GM19043 (cell line): ENCODE results near the gene ARMH1.

ENCODE experiments used
- ATAC-seq: cut with Tn5 transposase; IDR thresholded peaks from one replicate; pipeline ENCODE4 v1.9.1; 2021; ENCODE audit warnings: low read depth; ENCODE audit not compliant: unreplicated experiment

Gene ARMH1

DNA sequence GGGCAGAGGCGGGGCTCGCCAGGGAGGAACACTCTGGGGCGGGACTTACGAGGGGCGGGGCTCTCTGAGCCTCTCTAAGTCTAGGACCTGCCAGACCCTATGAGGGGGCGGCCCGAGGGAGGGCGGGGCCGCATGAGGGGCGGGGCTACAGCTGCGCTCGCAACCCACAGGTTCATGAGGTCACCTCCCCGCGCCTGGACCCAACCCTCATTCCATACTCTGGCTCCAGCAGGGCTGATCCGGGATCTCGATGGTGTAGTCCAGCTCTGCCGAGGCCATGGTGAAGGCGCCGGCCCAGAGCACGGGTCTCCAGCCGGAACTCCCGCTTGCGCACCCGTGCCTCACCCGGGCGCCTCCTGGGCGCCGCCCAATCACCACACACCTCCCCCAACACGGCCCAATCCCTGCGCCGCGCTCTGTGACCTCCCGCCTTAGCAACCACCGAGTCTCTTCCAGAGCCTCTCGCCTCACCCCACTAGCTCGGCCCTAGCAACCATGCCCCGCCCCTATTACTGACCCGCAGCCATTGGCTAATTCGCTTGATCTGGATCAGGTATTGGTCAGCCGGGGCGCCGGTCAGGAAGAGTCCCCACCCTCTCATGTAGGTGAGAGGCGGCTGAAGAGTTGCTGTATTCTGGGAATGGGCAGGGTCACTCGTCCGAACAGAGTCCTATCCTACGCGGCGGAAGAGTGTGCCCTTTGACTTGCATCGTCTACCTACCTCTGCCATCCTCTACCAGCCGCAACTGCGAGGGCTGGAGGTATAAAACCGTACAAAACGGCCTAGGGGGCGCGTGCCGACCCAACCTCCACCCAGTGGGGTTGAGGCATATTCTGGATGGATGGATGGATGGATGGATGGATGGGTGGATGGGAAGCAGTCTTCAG is at the start of gene ARMH1, which contains the start of gene TMEM53:
ARMH1 (plus strand) TSS at position 602 of the 888 bp plus-strand sequence. CDS start 14,984 bp downstream, outside the sequence.
TMEM53 (minus strand) TSS at position 369 of the 888 bp plus-strand sequence; CDS start at position 279, 90 bp downstream.
- ATAC-seq, result peak; percentile 83

DNA sequence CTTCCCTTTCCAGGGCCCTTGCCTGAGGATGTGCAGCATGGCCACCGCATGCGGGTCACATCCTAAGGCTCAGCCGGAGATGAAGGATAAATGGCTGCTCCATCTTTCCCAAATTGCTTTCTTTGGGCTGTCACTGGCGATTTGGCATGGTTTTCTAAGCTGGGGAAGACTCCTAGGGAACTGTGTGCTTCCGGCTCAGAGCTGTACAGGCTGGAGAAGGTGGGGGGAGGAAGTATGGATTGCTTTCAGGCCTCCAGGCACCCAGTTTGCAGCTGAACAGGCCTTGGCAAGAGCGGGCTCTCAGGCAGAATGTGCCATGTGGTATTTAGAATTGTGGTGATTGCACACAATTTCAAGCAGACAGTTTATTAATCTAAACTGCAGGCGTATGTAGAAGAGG is 49.2 kb upstream of the ARMH1 start:
- ATAC-seq, result no peak

DNA sequence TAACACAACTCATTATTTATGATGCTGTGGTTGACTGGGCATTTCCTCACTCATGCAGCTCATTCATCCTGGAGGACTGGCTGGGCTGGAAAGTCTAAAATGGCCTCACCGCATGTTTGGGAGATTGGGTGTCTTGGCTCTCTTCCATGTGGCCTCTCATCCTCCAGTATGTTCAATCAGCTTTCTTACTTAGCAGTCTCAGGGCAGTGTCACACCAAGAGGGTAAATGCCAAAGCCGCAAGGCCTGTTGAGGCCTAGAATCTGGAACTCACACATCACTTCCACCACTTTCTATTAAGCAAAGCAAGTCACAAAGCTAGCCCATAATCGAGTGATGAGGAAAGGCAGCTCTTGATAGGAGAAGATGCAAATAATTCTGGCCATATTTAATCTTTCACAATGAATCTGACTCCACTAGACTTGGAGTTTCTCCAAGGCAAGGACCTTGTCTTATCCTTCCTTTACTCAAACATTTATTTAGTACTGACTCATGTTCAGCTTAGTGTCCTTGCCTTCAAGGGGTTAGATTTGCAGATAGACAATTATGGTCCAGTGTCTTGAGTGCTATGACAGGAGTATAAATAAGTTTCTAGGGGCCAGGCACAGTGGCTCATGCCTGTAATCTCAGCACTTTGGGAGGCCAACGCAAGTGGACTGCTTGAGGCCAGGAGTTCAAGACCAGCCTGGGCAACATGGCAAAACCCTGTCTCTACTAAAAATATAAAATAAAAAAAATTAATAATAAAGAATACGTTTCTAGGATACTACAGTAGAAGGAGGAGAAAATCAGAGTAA is 45.4 kb upstream of the ARMH1 start:
- no peak for ATAC-seq

DNA sequence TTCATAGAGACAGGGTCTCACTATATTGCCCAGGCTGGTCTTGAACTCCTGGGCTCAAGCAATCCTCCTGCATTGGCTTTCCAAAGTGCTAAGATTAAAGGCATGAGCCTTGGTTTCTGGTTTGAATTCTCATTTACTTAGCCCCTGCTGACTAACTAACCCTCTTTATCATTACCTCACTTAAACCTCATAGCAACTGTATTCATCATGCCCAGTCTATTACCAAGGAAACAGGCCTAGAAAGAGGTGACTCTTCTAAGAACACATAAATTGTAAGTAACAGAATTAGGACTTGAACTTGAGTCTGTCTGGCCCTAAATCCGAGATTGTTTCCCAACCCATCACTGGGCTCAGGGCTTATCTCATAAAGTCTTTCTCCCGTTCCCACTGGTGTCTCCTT is 44.4 kb upstream of the ARMH1 start:
- no peak for ATAC-seq

DNA sequence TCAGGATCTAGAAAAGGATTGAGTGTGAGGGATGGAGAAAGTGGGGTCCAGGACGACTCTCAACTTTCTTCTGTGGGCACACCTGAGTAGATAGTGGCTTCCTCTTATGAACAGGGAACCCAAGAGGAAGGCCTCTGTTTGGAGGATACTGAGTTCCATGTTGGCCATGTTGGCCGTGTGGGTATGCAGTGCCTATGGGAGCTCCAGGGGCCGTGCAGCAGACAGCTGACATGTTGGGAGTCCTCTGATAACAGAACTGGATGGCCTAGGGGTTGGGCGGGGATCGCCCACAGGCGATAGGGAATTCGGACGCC is 43.2 kb upstream of the ARMH1 start:
- peak; percentile 6 for ATAC-seq

DNA sequence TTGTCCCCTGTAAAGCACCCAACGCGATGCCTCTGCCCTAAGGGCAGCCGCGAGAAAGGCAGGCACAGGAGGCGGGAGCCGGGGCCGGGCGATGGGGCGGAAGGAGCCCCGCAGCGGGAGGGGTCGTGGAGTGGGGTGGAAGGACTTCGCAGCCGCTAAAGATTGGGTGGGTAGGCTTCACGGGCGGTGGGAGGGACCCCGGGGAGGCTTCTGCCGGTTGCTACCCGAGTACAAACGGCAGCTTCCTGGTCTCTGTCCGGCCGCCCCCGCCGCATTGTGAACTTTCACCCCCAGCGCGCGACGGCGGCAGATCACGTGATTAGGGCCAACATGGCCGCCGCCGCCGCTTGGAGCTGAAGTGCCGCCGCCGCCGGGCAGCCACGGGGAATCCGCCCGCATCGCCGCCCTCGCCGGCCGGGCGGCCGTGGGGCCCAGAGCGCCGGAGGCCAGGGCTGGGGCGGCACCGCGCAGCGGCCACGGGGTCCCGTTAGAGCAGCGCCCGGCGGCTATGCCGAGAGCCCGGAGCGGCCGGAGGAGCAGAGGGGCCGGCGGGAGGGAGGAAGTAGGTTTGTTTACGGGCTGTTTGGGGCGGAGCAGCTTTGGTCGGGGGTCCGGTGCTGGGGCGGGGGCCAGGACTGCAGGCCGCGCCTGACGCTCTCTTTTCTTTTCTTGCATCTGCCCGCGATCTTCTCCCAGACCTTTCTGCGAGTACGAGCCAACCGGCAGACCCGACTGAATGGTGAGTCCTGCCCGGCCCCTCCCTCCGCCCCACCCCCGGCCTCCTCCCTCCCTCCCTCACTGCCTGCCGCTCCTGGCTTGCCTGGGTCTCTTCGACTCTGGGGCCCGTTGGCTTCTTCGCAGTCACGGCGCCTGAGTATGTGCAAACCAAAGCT is 42.6 kb upstream of the ARMH1 start:
- peak; percentile 60 for ATAC-seq

DNA sequence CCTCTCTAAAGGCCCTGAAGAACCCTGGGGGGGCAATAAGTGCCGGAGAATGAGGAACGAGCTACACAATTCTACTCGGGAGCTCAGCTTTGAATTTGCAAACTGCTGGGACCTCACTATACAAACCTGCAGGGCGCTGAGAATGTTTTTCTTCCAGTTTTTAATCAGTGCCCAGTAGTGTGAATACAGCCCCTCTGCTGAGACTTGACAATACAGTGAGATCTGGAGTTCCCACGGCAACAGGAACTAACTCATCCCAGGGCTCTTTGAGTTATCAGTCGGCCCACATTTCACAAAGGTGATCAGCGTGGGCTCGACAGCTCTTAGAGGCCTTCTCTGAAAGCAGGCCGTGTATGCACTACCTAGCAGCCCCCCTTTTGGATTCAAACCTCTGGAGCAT is 41.9 kb upstream of the ARMH1 start:
- no peak for ATAC-seq

DNA sequence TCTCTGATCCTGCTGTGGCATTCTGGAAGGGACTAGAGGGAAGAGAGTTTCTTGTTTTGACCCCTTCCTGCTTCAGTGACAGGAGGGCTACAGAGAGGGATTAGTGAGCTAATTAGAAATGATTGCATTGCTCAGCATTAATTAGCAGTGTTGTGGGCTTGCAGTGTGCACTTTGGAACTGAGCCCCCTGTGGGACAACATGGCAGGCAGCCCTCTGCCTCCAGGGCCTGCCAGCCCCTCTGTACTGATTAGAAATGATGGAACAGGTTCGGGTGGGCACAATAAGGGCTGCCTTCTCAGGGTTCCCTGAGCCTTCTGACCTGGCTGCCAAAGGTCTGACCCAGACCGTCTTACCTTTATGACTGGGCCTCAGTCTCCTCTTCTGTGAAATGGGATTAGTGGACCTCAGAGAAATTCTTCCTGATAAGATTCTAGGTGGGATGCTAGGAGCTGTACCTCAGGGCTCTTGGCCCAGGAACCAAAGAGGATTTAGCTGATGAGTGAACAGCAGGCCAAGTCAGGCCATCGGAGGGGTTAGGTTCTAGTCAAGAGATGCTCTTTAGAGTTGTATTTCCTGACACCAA is 39.8 kb upstream of the ARMH1 start:
- ATAC-seq, result no peak

DNA sequence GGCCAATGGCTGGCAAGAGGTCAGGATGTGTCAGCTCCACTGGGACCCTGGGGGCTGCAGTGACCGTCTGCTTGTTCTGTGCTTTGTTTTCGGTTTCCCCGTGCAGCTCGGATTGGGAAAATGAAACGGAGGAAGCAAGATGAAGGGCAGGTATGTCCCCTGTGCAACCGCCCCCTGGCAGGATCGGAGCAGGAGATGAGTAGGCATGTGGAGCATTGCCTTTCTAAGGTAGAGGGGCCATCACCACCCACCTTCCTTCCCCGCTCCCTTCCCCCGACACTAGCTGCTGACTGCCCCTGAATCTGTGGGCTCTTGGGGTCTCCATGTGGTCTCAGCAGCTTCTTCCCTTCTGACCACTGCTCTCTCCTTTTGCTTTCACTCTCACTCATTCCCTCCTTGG is 39.1 kb upstream of the ARMH1 start:
- ATAC-seq, result no peak

DNA sequence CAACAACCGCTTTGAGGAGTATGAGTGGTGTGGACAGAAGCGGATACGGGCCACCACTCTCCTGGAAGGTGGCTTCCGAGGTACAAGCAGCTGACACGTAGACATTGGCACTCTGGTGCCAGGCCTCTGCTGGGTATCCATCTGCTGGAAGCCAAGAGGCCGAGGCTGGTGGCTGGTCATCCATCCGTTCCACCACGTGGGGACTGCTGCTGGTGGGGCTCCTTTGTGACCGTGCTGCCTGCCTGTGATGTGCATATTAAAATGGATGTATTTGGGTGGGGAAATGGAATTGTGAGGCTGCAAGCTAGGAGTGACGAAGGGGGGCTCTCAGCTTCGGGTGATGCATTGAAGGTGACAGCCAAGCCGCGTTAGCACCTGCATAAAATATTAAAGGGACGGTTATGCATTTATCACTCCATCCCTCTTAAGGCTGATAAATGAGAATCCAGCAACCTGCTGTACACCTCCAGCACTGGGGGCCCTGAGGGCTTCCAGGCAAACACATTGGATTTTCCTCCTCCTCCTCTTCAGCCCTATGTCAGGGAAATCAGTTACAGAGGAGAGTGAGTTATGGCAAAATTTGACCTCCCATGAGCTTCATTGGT is 38.3 kb upstream of the ARMH1 start:
- ATAC-seq, result no peak

DNA sequence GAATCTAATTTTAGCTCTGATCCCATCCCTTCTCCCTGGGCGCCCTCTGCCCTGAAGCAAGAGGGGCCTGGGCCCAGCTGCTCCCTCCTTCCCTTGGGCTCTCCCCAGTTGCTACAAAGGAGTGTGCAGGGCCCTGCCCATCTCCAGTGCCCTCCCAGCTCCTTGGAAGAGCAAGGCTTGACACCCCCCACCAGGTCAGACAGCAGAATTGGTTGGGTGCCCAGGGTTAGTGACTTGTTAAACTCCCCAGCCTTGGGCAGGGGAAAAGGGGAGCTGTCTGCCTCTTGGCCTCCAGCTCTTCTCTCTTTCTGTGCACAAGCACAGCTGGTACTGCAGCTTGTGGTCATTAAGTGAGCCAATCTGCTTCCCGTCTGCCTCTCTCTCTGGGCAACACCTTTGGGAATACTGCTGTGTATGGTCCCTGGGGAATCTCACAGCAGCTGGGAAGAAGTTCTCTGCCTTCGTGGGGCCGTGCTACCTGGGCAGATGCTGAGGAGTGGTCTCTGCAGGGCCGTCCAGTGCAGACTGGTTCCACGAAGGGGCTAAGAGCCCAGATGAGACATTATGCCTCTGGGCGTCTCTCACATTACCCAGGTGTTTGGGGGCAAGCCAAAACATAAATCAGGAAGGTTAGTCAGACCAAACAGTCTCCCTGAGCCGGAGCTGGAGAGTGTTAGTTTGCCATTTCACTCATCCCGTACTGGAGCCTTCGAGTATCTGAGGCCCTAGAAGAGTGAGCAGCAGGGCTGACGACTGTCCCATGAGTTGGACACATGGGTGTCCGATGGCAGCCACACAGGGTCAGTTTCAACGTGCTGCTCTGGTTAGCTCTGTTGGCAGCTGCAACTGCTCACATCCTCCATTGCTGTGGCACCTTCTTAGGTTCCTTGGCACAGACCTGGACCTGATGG is 37.6 kb upstream of the ARMH1 start:
- ATAC-seq, result no peak

DNA sequence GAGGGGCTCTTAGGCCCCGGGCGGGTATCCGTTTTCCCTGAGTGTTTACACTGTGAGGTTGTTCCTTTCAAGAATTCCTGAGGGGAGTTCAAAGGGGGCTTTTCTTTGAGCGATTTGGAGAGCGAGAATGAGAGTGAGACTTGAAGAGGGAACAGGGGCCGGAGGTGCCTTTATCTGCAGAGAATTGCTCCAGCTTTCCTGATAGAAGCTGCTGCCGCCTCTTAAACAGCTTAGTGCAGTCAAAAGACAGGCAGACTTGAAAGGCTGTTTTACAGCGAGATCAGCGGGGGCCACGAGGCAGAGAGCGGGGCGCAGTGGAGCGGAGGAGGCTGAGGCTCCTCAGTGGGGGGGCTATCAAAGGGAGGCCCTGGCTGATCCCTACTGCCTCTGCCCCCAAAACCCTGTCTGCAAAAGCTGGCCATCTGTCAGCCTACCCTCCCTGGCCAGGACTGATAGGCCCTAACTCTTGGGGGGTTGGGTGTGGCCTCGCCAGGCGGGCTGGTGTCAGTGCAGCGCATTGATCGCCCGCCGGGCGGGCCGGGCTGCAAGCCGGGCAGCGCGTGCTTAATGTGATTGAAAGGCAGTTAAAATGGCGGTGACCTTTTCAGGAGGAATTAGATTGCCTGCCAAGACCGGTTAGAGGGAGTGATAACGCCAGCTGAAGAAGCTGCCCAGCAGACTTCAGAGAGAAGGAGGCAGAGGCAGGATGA is 36.7 kb upstream of the ARMH1 start:
- ATAC-seq, result no peak

DNA sequence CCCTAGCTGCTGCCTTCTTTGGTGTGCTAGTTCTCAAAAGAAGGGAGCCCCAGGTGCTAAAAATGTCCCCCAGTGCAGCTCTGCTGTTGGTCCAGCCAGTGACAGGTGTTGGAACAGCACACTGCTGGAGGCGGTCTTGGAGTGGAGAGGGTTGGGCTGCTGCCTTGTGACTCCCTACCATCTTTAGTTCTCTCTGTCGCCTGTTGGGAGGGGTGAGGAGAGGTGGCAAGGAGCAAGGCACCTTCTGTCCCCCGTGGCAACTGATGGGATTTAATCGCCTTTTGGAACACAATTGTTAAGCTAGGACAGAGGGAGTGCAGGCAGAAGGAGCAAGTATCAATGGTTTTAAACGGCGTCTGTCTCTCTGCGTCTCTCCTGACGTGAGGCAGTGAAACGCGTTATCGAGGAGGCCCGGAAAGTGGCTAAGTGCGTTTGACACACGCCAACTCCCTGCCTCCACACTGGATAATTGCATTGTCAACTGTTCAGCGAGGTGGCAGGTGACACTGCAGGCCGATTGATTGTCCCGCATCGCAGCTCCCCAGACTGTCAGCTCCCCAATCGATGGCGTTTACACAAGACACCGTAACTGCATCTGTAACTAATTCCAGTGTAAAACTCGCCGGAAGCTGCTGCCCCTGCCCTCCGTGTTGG is 34.2 kb upstream of the ARMH1 start:
- ATAC-seq, result no peak

DNA sequence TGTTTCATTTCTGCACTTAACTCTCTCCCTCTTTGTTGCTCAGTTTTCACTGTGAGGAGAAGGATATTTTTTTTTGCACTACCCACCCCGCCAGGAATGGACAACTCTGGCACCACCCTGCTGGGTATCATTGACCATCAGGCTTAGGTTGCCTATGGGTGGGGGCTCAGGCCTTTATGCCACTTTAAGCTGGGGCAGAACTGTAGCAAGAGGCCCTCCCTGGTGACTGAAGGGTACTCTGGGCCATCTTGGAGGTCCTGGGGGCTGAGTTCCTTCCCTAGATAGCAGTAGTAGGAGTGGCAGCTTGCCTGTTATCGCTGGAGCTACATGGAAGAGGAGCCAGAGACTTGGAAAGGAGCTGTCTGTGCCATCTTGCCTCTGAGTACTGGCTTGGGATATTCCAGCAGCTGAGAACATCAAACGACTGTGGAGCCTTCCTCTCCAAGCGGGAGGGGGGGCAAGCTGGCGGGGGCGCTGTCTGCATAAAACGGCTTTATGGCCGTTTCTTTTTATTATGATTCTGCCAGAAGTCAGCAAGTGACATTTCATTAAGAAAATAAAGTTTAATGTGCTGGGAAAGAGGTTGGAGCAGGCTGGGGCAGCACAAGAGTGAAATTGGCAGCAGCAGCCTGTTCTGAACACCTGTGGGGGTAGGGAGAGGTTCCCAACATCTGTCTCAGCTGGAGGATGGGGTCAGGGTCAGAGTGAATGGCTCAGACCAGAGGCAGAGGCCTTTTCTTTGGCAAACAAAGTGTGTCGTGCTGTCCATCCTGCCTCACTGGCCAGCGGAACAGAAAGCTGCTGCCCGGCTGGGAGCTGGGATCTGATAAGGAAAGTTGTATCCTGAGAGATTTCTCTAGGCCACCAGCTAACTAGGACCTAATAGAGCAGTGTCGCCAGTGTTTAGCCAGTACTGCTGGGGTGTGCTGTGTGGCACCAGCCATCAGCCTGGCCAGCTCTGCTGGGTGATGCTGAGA is 33.1 kb upstream of the ARMH1 start:
- no peak for ATAC-seq

DNA sequence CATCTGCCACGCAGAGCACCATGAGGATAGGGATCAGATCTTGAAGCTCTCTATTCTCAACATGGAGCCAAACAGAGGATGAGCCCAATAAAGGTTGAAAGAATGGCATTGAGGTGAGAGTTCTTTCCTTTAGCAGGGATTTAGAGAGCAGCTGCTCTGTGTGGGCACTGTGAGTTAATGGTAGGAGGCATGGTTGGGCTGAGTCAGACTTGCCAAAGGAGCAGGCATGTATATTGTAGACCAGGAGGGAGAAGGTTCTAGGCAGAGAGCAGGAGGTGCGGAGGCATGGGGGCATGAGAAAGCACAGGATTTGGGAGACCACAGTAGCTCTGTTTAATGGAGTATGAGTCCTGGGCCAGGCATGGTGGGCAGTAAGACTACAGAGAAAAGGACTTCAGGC is 32.3 kb upstream of the ARMH1 start:
- ATAC-seq, result no peak

DNA sequence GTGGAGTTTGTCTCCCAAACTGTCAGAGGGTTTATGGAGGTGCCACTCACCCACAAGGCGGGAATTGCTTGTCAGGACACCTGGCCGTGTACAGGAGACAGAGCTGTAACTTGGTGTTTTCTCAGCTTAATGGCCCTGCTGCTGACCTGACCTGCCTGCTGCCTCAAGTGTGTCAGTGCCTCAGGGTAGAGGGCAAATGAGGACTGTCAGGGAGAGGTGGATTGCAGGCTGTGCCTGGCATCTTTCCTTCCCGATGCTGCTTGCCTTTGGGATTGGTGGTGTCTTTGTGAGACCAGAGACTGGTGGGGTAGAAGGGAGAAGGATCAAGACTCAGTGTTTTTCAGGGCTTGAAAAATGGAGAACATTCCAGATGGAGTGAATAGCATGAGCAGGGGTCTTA is 31.6 kb upstream of the ARMH1 start:
- ATAC-seq, result no peak
